Gastrocnemius medialis (tissue), 4 donors: ENCODE measurements around the gene COX5A.
A peak's percentile ranks its signal among the peaks of the same experiment; 100 is the strongest.

ENCODE experiments used
- CTCF ChIP-seq, 5 experiments: fragments of 450-650 bp in 3 of 5; fragments of 200-600 bp in 2 of 5; sonication (generic) in 2 of 5; IDR thresholded peaks in 4 of 5; conservative IDR thresholded peaks in 1 of 5; 1 replicate in 4 of 5; 2 replicates in 1 of 5; pipeline ENCODE4 v1.5.1; 2016 to 2019; ENCODE audit warnings: antibody characterized with exemption in 5 of 5, mild to moderate bottlenecking in 3 of 5, moderate library complexity in 3 of 5
- POLR2A ChIP-seq, 2 donors: fragments of 450-650 bp; IDR thresholded peaks; one replicate each; pipeline ENCODE4 v1.6.1; 2017; ENCODE audit warnings: antibody characterized with exemption in 2 of 2, mild to moderate bottlenecking in 2 of 2, moderate library complexity in 2 of 2

DNA sequence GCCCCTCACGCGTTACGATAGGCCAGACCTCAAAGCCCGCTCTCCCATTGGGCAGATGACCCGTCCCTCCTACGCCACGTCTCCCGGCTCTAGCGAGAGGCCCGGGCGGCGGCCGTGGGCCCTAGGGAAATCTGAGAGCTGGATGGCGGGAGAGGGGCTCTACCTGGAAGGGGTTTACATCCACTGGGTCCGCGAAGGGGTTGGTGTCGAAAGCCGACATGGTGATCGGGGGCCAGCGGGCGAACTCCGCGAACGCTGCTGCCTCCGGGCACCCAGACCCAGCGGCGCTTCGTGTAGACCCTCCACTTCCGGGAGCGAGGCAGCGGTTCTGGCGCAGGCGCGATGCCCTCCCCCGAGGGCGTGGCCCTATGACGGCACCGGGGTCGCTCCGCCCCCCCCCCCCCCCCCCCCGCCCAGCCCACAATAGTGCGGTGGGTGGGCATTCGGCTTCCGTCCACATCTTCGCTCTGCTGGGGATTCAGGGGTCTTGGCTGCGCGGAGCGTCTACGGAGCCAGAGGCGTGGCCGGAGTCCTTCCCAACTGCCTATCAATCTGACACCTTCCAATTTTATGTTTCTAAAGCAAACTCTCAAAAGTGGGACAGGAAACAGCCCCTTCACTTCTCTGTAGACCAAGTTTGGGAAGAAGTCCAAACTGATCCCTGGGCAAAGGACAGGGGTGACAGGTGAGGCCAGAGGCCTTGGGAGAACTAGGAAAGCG lies 64.7 kb downstream of the COX5A start, which contains the start of gene SCAMP2:
- TF ChIP-seq CTCF (IDR thresholded peaks at IDR 0.05 in 4 of 5, conservative IDR thresholded peaks at IDR 0.05 in 1 of 5) (peak in 1 of 5 experiments; percentile 12), POLR2A (IDR thresholded peaks at IDR 0.05) (peak; percentile 82 to 90)
